ENCODE data around the gene CDKN1B. TPM values are rescaled to one million over a fixed set of nuclear protein-coding genes. Genes with fewer than 3 reads are reported as not detected.

Gene CDKN1B
- total and polyA plus RNA-seq, 2 of the 13 experiments (the other 11 are each of a cell fraction or from before 2014, with no cell fraction given), result 20.1 to 37.2 TPM

DNA sequence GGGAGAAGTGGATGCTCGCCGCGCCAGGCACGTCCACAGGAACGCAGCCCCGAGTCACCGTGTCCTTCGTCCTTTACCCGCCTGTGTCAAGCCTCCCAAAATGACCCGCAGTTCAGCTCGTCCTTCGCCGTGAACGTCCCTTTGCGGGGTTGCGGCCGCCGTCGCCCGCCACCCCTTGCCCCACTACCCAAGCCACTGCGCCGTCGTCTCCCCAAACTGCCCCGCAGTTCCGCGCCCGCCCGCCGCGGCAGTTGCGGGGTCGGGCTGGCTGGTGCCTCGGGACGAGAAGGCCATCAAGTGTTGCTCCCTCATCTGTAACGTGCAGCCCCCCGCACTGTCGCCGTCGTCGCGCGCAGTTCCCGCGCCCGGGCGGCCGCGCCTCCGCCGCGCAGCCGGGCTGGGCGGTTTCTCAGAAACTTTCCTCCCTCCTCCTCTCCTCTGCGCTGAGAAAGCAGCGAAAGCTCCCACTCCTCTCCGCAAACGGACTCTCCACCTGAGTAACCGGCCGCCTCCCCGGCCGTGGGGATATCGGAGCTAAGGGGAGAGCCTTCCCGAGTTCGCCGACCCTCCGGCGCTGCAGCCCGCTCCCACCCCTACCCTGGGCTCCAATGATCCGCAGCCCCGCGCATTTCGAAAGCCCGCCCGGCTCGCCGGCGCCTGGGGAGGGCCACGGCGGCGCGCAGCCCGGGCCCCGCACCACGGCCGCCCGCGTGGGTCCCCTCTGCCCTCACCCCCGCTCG lies 6.7 kb downstream of the CDKN1B start (continued):
- TF ChIP-seq ISL2 (CRISPR knock-in tag; IDR thresholded peaks at IDR 0.05) (no peak), YEATS4 (CRISPR knock-in tag; IDR thresholded peaks at IDR 0.05; ENCODE audit: borderline replicate concordance) (peak; percentile 21; the same call in 1 of the 2 replicates), ZSCAN9 (CRISPR knock-in tag; IDR thresholded peaks at IDR 0.05; ENCODE audit: borderline replicate concordance) (0 out of 2 replicates have a peak, but pooled peaks have one; percentile 28), ZNF510 (CRISPR knock-in tag; IDR thresholded peaks at IDR 0.05; ENCODE audit: low read depth) (no peak), ONECUT2 (CRISPR knock-in tag; IDR thresholded peaks at IDR 0.05) (no peak), HNF4G (IDR thresholded peaks at IDR 0.05; ENCODE audit: borderline replicate concordance, low read depth, low read length) (0 out of 2 replicates have a peak, but pooled peaks have one; percentile 5), HNF4G (CRISPR knock-in tag; IDR thresholded peaks at IDR 0.05; ENCODE audit: borderline replicate concordance, low read depth) (no peak), FOXC1 (CRISPR knock-in tag; IDR thresholded peaks at IDR 0.05; ENCODE audit: borderline replicate concordance) (peak; percentile 34; the same call in 1 of the 2 replicates), SP2 (CRISPR knock-in tag; IDR thresholded peaks at IDR 0.05) (0 out of 2 replicates have a peak, but pooled peaks have one; percentile 39), PHF20 (CRISPR knock-in tag; IDR thresholded peaks at IDR 0.05) (no peak), PAWR (CRISPR knock-in tag; IDR thresholded peaks at IDR 0.05; ENCODE audit: borderline replicate concordance) (no peak), ZNF879 (CRISPR knock-in tag; IDR thresholded peaks at IDR 0.05) (no peak), EED (CRISPR knock-in tag; IDR thresholded peaks at IDR 0.05) (0 out of 2 replicates have a peak, but pooled peaks have one; percentile 52), CREB3 (CRISPR knock-in tag; IDR thresholded peaks at IDR 0.05) (0 out of 2 replicates have a peak, but pooled peaks have one; percentile 57), ZNF234 (CRISPR knock-in tag; conservative IDR thresholded peaks at IDR 0.05) (0 out of 2 replicates have a peak, but pooled peaks have one; percentile 83), AGO2 (optimal IDR thresholded peaks at IDR 0.05; ENCODE audit: low read depth, low read length) (peak; percentile 99), GLI4 (CRISPR knock-in tag; IDR thresholded peaks at IDR 0.05; ENCODE audit: borderline replicate concordance) (no peak), POLR2A (IDR thresholded peaks at IDR 0.05; ENCODE audit: insufficient read depth in 1 of 2, low read depth in 2 of 2, low read length in 2 of 2) (peak; percentile 28 to 53; a peak in 3 of 4 replicates), MYC (CRISPR knock-in tag; IDR thresholded peaks at IDR 0.05; ENCODE audit: borderline replicate concordance) (no peak), NFIB (CRISPR knock-in tag; IDR thresholded peaks at IDR 0.05; ENCODE audit: borderline replicate concordance) (no peak), GABPB1 (CRISPR knock-in tag; IDR thresholded peaks at IDR 0.05) (no peak; the same call in 1 of the 2 replicates)
- TF ChIP-seq, protein P1, sequence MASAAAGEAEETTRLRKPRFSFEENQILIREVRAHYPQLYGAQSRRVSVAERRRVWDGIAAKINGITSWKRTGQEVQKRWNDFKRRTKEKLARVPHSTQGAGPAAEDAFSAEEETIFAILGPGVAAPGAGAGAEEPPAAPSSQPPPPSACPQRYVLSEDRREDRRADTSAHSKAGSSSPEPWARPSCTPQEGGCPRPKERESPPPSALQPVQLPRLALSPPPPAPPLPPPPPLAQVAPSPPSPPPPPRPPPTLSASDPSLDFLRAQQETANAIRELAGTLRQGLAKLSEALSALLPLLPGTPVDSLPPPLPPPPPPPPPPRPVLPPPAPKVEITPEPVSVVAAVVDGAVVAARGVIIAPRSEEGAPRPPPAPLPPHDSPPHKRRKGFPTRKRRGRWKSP (CRISPR knock-in tag; IDR thresholded peaks at IDR 0.05), result peak; percentile 54; the same call in 1 of the 2 replicates
- TF ChIP-seq, protein P2, sequence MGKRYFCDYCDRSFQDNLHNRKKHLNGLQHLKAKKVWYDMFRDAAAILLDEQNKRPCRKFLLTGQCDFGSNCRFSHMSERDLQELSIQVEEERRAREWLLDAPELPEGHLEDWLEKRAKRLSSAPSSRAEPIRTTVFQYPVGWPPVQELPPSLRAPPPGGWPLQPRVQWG (CRISPR knock-in tag; IDR thresholded peaks at IDR 0.05; ENCODE audit: borderline replicate concordance, low read depth), result no peak
